ENCODE measurements around the gene OR13C2. TPM values are rescaled to one million over a fixed set of nuclear protein-coding genes. Genes with fewer than 3 reads are reported as not detected.

The OR13C2 gene
- total RNA-seq, 1 experiment from 2014 or later: not detected

Other genes starting within 250 kb of the OR13C2 start
- not detected in 2 replicates for gene OR13F1, start 101.4 kb downstream of the OR13C2 start, total RNA-seq (2014; rRNA removed; shearing (Covaris generic))
- not detected in 2 replicates for gene OR13C4, start 78.4 kb downstream of the OR13C2 start, total RNA-seq (2014; rRNA removed; shearing (Covaris generic))
- not detected in 2 replicates for gene OR13C3, start 68.8 kb downstream of the OR13C2 start, total RNA-seq (2014; rRNA removed; shearing (Covaris generic))
- gene OR13C8, start 36.5 kb downstream of the OR13C2 start, total RNA-seq (2014; rRNA removed; shearing (Covaris generic)): not detected in 2 replicates
- not detected in 2 replicates for gene OR13C5, start 6.2 kb downstream of the OR13C2 start, total RNA-seq (2014; rRNA removed; shearing (Covaris generic))
- not detected in 2 replicates for gene OR13C9, start 12.6 kb upstream of the OR13C2 start, total RNA-seq (2014; rRNA removed; shearing (Covaris generic))
- not detected in 2 replicates for gene OR13D1, start 88.9 kb upstream of the OR13C2 start, total RNA-seq (2014; rRNA removed; shearing (Covaris generic))
- gene NIPSNAP3A, start 142.1 kb upstream of the OR13C2 start, total RNA-seq (2014; rRNA removed; shearing (Covaris generic)): 76.8 and 93.5 TPM in 2 replicates
- gene NIPSNAP3B, start 158.5 kb upstream of the OR13C2 start, total RNA-seq (2014; rRNA removed; shearing (Covaris generic)): 2.1 and 2.6 TPM in 2 replicates